ENCODE data around the gene PPP1R9A.

Gene PPP1R9A

GRCh38 chr7:95102662-95103061 lies 195.3 kb downstream of the PPP1R9A start:
- DNase-seq = no peak

DNA sequence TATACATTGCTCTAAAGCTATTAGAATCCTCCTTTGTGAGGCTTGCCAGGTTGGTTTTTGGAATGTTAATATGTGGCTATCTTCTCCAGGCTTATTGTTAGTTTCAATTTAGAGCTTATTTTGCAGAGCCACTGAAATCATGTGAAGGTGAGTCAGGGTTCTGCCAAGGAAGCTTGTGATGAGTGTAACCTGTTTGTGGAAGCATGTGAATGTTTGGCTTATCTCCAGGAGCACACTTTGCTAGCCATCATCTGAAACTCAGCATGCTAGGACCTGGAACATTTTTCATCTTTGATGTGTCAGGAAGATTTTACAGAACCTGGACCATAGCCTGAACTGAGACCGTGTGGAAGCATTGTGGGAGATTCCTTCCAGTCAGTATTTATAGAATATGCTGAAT lies 197.3 kb downstream of the PPP1R9A start:
- peak; percentile 2 for DNase-seq

- DNase-seq = no peak
These were observed 198.2 kb downstream of the PPP1R9A start for GRCh38 chr7:95105627-95106026.

DNA sequence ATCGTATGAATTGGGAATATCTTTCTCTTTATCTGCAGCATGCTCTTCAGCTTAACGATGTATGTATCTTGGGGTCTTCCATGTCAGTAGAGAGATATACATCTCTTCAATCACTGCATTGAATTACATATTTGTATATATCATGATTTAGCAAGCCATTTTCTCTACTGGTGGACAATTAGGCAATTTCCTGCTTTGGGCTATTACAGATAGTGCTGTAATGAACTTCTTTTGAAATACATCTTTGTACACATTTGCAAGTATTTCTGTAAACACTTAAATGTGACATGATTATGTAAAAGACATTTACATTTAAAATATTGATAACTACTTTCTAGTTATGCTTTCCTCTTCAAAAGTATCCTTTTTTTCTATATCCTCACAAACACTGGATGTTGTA lies 199.0 kb downstream of the PPP1R9A start:
- no peak for DNase-seq

- DNase-seq = no peak
These were observed 203.3 kb downstream of the PPP1R9A start for GRCh38 chr7:95110707-95111106.

DNA sequence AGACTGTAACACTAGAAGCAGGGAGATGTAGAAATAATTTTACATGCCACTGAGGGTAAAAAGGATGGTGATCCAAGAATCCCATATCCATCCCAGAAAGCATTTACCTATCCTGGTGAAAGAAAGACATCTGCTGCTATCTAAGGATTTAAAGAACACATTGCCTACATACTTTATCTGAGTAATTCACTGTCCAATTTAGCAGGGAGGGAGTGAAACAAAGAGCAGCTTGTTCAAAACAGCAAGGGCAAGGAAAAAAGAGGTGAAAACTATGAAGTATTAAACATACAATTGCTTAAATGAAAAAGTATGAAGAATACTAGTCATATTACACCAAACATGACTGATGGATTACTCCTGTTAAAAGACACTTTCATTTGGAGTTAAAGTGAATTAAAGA lies 206.2 kb downstream of the PPP1R9A start:
- no peak for DNase-seq

- no peak for DNase-seq
These were observed 218.8 kb downstream of the PPP1R9A start for GRCh38 chr7:95126053-95126709.

DNA sequence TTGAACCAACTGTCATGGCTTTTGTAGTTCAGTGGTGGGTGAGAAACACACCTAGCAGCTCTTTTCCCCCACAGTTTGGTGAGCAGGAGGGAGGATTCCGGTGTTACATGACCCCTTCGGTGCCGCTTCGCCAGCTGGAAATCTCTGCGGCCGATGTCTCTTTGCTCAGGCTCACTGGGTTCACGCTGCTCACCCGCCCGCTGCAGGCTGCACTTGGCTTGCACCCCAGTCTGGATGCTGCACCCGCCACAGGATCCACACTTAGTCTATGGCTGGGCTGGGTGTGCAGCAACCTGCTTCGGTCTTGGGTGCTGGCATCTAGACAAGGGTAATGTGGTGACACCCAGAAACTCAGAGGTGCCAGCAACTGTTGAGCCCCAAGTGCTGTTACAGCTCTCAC lies 225.1 kb downstream of the PPP1R9A start:
- no peak for DNase-seq

DNA sequence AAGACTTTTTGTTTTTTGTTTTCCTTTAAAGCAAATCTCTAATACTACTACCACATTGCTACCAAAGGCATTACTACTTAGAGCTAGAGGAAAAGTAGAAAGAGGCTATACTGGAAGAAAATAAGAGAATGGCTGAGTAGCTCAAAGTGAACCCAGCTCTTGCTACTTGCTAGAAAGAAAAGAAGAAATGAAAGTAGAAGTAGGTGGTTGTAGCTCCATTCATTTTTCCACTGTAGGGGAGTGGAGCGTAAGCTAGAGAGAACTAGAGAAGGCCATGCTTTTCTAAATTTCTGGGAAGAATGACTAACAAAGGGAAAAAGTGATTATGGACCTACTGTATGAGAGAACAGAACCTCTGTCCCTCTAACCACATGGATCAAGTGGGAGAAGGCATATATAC lies 232.5 kb downstream of the PPP1R9A start:
- DNase-seq = no peak

GRCh38 chr7:95141755-95142154 lies 234.4 kb downstream of the PPP1R9A start:
- DNase-seq = no peak

- DNase-seq = no peak
These were observed 236.9 kb downstream of the PPP1R9A start for GRCh38 chr7:95144256-95144655.

DNA sequence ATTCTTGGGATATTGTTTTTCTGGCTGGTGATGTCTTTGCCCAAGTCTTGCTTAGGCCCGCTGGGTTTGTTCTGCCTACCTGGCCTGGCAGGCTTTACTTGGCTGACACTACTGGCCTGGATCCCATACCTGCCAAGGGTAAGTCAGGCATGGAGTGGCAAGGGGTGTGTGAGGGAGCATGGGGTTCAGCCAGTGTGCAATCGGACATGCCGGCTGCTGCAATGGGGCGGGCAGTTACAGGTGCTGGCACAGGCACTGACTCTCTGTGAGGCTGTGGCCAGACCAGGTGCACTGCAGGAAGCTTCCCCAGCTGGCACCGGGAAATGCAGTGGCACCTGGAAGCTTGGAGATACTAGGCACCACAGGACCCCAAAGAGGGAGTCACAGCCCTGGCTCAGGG lies 248.6 kb downstream of the PPP1R9A start:
- DNase-seq = no peak

DNA sequence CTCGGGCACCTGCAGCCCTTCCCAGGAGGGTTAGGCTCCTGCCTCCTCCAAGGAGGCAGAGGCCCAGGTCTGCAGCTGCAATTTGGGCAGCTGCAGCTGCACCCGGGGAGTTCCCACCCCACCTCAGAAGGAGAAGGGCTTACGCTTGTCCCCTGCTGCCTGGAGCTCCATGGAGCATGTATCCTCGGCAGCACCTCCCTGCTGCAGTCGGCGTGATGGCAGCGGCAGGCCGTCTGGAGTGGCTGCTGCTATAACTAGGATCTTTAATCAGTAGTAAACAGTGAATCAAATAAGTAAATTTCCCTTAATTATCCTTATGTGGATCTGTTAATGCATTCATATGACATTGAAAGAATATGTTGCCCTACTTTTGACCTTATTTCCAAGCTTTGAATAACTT lies 250.0 kb downstream of the PPP1R9A start:
- DNase-seq = no peak

GRCh38 chr7:95169678-95170077 lies 262.3 kb downstream of the PPP1R9A start:
- DNase-seq = no peak

DNA sequence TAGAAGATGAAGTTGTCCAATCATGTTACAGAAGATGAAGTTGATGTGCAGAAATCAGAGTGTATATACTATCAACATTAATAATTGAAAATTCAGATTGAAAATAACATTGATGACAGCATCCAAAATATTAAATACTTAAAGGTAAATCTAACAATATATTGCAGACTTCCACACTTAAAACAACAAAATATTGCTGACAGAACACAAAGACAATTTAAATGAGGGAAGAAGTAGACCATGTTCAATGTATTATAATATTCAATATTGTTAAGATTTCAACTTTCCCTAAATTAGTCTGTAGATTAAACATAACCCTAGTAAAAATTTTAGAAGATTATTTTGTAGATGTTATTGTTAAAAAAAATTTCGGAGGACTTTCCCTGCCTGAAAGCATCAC lies 265.0 kb downstream of the PPP1R9A start:
- no peak for DNase-seq

GRCh38 chr7:95190515-95190914 lies 283.1 kb downstream of the PPP1R9A start:
- no peak for DNase-seq

DNA sequence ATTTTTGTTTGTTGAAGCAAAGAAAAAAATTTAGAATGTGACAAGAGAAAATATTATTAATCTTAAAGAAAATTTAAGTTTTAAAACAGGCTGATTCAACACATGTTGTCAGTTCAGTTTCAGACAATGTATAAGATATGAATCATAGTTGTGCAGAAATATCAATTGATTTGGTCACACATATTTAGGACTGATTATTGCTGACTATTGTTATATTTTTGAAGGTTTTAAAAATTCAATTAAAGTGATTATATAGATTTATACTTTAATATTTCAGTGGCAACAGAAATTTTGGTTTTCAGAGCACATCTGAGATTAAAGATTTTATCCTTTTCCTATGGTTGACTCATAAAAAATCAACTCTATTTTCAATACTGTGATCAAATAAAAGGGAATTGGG lies 284.4 kb downstream of the PPP1R9A start:
- no peak for DNase-seq

GRCh38 chr7:95198863-95199262 lies 291.5 kb downstream of the PPP1R9A start:
- DNase-seq = no peak

DNA sequence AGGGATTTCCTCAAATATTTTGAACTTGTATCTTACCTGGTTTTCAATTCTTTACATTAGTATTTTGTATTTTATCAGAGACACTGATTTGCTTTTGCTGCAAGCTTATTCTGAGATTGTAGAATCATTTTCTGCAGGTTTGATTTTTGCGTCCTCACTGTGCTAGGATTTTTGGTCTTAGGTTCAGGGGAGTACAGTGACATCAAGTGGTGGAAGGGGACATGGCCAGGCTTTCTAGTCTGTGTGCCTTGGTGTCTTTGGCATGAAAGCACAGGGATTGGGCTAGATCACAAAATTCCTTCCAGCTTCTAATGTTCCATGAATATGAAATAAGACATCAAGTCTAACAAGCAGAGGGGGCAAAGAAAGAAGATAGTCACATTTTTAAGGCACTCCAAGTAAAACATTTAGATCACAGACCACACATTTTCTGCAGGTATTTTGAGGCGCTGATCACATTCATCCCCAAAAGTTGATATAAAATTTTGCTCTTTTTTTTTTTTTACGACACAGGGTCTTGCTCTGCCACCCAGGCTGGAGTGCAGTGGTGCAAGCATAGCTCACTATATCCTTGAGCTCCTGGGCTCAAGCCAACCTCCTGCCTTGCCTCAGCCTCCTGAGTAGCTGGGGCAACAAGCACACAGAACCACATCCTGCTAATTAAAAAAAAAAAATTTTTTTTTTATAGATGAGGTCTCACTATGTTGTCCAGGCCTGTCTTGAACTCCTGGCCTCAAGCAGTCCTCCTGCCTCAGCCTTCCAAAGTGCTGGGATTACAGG lies 292.6 kb downstream of the PPP1R9A start:
- DNase-seq = peak; percentile 3

GRCh38 chr7:95200741-95201140 lies 293.3 kb downstream of the PPP1R9A start:
- no peak for DNase-seq

DNA sequence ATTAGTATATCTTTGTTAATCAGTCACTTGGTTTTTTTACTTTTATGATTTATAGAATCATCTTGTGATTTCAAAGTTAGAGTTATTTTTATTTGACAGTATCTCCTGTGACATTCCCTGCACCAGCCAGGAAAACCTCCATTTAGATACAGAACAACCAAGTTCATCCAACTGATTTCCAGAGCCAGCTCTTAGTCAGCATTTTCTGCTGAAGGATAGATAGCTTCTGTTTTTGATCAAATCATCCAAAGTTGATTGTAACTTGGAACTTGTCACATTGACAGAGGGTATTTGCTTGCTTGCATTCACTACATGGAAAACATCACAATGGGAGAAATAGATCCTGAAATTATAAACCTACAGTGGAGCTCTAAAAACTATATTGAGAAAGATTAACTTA lies 294.3 kb downstream of the PPP1R9A start:
- no peak for DNase-seq

DNA sequence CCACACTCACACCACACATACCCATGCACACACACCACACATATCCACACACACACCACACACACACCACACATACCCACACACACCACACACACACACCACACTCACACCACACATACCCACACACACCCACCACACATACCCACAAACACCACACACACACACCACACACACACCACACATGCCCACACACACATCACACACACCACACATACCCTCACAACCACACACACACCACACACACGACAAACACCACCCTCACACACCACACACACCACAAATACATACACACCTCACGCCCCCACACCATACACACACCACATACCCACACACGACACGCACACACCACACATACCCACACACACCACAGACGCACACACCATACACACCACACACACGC lies 297.2 kb downstream of the PPP1R9A start:
- no peak for DNase-seq

- DNase-seq = no peak
These were observed 298.4 kb downstream of the PPP1R9A start for GRCh38 chr7:95205665-95206225.

DNA sequence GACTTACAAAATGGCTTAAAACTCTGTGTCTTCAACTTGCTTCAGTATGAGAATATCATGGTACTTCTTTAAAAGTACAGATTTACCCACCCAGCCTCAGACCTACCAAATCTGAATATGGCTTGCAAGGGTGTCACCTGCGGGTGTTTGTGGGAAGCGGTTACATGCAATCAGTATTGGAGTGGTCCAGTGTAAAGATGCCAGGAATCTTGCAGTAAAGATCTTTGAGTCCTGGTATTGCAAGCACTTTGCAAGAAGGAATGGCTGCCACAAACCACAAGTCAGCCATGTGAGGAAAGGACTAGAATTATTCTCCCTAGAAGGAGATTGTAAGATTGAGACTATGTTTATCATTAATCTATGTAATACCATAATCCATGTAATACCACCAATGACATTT lies 301.9 kb downstream of the PPP1R9A start:
- DNase-seq = no peak
